Activated CD4-positive, alpha-beta T cell treated with anti-CD3 and anti-CD28 coated beads for 24 hours (primary cell): ENCODE results near the gene C16orf90.
A peak's percentile ranks its signal among the peaks of the same experiment; 100 is the strongest.

Experiments used
- DNase-seq, 2 donors: peaks; one replicate each; pipeline ENCODE4 v3.0.0-alpha.2; 2020; ENCODE audit warnings: low read depth in 2 of 2

Gene C16orf90

GRCh38 chr16:3495176-3495575 lies at the start of gene C16orf90:
TSS of gene C16orf90 (minus strand) at chr16:3495489. CDS start at chr16:3495421, 68 bp downstream.
- no peak for DNase-seq

DNA sequence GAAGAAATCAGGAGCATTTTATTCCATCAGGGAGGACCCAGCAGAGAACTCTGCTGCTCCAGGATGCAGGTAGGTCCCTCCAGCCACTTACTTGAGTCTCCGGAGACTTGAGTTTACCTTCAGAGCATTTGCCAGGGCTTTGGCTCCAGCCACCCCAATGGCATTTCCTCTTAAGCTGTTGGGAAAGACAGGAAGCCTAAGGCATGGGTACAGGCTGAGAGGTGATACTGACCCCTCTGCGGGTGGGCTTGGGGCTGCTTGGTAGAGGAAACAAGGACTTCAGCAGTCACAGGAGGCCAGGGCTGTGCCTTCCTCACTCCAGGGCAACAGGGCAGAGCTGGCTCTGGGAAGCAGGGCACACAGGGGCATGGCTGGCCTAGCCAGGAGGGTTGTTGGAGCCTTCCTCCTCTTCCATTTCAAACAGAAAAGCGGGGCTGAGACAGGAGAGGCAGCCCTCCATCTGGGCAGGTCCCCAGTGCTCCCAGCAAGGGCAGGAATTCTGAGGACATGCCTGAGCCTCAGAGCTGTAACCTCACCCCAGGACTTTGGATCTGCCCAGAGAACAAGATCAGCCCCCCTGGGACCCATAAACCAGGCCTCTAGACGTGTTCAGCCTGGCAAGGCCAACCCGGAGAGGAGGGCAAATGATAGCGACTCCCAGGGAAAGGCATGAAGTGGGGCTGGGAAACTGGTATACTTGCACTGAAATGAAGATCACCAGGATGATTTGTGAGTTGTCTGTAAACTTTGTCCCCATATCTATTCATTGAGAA lies 47.5 kb upstream of the C16orf90 start:
- no peak for DNase-seq

DNA sequence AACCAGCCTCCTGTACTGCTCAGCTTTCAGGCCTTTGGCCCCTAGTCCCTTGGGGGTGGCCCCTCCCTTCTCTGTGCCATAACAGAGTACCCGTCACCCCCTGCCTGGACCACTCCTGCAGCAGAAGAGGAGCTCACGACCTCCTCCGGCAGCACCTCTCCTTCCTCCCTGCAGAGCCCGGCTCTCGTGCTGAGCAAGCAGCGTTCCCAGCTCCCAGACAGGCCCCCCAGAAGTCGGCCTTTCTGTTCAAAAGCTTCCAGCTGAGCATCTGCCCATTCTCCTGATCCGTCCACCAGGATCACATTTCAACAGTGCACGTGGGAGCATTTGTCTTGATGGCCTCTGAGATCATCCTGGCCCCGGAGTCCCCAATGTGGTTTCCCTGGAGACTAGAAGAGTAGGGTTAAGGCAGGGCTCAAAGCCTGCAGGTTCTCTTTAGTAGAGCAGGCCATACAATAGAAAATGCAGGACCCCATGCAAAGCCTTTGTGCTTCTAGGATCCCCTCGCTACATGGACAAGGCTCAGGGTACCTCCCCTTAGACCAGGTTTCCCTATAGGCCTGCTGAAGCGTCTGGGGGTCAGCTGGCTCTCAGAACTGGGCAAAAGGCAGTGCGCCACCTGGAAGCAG lies 46.4 kb upstream of the C16orf90 start:
- DNase-seq = no peak

DNA sequence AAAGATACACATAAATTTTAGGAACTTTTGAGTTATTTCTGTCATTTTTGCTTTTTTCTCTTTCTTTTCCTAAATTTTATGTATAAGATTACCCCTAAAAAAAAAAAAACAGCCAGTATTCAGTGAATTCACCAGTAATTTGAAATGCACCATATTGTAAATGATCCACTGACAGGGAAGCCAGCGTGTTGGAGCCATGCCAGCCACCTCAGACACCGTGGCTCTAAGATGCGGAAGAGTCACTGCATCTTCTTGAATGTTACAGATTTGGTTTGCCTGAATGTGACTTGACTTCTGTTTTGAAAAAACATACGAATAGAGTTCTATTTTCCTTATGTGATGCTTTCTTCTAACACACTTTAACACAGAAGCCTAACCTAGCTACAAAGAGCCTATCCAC lies 42.9 kb upstream of the C16orf90 start:
- DNase-seq = no peak

GRCh38 chr16:3536851-3537250 lies 41.6 kb upstream of the C16orf90 start:
- DNase-seq = no peak

DNA sequence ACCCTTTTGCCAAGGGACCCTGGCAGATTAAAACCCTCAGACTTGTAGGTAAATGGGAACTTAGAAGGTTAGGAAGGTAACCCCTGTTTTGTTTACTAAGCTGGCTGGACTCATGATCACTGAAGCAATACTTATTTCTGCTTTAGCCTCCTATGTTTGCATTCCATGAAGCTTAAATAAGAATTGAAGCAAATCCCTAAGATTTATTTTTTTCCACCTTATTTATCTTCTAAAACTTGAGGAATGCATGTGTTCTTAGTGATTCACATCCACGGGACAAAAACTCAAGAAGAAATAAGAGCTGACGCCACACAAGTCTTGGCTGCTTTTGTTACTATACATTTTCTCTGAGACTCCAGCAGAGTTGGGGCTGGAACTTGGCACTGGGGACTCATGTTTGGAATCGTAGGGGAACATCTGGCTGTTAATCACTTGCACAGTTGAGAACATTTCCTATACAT lies 41.0 kb upstream of the C16orf90 start:
- DNase-seq = no peak

- no peak for DNase-seq
These were observed 38.8 kb upstream of the C16orf90 start for GRCh38 chr16:3534126-3534525.

DNA sequence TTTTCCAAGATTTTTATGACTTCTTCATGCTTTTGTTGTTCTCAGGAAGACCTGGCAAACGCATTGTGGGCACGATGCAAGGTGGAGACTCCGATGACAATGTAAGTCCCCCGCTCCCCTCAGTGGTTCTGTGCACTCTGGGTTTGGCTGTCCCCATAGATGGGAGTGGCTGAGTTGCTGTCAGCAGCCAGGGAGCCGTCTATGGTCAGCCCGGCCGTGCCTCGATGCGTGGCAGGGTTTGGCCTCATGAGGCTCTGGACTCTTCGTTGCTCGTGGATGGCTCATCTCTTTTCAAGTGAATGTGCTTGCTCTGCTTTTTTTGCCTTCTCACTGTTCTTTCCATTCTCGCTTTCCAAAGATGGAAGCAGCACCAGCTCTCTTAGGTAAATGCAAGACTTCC lies 37.5 kb upstream of the C16orf90 start:
- DNase-seq = no peak

DNA sequence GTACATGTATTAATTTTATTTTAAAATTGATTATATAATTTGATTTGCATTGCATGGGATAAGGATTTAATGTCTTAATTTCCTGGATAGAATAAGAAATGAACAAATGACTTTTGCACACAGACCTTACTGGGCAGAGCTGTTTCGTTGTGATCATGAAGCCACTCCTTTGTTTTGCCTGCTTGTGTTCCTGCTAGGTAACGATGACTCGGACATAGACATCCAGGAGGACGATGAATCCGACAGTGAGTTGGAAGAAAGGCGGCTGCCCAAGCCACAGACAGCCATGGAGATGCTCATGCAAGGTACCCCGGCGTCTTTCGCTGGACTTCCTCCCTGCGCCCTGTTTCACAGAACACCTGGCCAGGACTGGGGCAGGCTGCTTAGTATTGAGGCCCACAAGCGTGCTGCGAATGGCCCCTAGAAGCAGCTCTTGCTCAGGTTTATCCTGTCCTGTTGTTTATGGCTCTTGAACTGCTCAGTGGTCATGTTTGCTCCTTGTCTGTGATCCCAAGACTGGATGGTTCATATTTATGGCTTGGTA lies 35.2 kb upstream of the C16orf90 start:
- no peak for DNase-seq

- no peak for DNase-seq
These were observed 33.9 kb upstream of the C16orf90 start for GRCh38 chr16:3529175-3529574.

GRCh38 chr16:3528406-3528805 lies 33.1 kb upstream of the C16orf90 start:
- DNase-seq = no peak

GRCh38 chr16:3527216-3527829 lies 32.0 kb upstream of the C16orf90 start:
- DNase-seq = peak; percentile 10 to 56

DNA sequence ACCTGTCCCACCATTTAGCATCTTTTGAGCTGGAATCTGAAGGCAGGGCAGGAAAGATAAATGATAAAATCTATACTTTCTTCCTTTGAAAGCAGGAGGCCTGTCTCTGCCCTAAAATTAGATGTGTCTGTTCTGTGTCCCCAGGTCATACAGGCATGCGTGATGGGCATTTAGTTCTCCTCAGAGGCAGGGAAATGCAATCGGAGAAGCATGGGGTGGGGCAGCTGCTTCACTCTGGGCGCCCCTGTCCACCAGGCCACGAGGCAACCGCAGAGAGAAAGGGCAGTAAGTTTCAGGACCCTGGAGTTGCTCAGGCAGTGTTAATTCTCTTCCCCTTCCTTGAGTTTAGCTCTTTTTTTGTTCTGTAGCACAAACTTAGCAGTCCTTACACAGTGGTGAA lies 30.7 kb upstream of the C16orf90 start:
- DNase-seq = no peak

DNA sequence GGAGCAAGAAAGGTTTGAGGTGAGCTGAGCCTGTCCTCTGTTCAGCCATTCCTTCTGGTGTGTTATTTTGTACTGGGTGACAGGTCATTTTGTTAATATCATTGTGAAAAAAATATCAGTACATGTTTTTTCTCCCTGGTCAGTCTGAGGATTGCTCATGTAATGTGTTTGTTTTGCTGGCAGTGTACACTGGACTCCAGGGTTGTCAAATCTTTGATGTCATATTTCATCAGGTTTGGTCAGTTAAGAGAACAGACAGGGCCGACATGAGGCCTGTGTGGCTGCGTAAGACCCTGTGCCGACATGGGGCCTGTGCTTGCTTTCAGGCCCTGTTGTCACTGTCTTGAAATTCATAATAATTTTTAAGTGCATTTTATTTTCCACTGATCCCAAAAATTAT lies 28.0 kb upstream of the C16orf90 start:
- DNase-seq = no peak

DNA sequence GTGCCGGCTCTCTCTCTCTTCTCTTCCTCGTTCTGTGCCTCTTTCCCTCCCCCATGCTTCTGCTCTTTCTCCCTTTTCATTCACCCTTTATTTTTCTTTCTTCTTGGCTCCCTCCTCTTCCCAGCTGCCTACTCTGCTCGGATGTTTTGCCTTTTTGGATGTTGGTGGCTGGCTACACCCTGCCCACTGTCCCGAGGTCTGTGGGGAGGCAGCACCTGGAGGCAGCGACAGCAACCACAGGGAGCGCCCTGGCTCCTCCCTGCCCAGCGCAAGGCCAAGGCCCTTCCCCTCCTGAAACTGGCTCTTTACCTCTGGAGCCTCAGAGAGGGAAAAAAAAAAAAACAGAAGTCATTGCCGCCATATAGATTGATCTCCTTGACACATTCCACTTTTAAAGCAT lies 25.6 kb upstream of the C16orf90 start:
- no peak for DNase-seq

GRCh38 chr16:3520413-3520812 lies 25.1 kb upstream of the C16orf90 start:
- DNase-seq = no peak

- no peak for DNase-seq
These were observed 24.3 kb upstream of the C16orf90 start for GRCh38 chr16:3519581-3519980.

- DNase-seq = no peak
These were observed 23.7 kb upstream of the C16orf90 start for GRCh38 chr16:3518986-3519348.

GRCh38 chr16:3518292-3518985 lies 23.1 kb upstream of the C16orf90 start:
- no peak for DNase-seq

GRCh38 chr16:3515897-3516296 lies 20.6 kb upstream of the C16orf90 start:
- no peak for DNase-seq

DNA sequence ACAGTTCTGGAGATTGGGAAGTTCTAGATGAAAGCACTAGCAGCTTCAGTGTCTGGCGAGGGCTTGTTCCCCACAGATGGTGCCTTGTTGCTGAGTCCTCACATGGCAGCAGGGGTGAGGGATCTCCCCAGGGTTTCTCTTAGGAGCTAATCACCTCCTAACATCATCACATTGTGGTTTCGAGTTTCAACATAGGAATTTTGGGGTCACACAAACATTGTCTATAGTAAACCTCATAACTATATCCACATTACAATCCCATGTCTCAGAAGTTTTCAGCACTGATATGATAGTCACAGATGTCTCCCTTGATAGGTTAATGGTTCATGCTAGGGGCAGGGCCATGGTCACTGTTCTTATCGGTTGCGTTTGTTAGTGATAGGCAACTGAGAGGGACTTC lies 19.3 kb upstream of the C16orf90 start:
- no peak for DNase-seq

DNA sequence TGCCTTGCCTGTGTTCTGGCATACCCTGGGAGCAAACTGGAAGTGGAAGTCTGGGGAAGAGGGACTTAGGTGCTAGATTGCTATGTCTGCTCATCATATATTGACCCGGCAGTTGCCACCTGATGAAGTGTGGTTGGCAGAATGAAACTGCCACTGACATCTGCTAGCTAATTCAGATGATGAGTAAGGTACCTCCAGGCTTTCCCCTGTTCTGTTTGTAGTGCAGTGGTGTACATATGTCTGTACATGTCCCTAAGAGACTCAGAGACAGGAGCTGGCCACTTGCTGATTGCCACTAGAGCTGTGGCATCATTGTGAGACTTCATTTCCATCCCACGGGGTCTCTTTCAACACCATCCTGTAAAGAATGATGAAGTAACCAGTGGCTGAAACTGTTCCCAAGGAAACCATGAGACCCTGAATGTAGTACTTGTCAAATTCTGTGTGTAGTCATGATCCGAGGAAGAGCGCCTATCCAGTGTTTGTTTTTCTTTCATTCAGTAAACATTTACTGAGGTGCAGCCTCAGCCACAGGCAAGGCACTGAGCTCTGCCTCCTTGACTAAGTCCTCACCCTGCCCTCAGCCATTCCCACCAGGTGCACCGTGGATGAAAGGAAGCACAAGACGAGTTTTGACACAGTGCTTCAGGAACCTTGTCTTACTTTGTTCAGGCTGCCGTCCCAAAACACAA lies 18.7 kb upstream of the C16orf90 start:
- DNase-seq = no peak
